Duodenal mucosa (tissue), 2 donors: ENCODE data around the gene CFTR.

Source experiments
- H3K27ac ChIP-seq: one replicate; pipeline ENCODE4 v1.7.0; 2013; ENCODE audit warnings: low read depth, low read length
- H3K27me3 ChIP-seq, 2 donors: one replicate each; pipeline ENCODE4 v1.7.0; 2013; ENCODE audit warnings: low read length in 2 of 2, control low read depth in 1 of 2; ENCODE audit not compliant: insufficient read depth in 2 of 2, control insufficient read depth in 1 of 2
- H3K36me3 ChIP-seq, 2 donors: one replicate each; pipeline ENCODE4 v1.7.0; 2013; ENCODE audit warnings: low read length in 2 of 2, control low read depth in 1 of 2; ENCODE audit not compliant: insufficient read depth in 2 of 2, control insufficient read depth in 1 of 2
- H3K4me1 ChIP-seq, 2 donors: one replicate each; pipeline ENCODE4 v1.7.0; 2013; ENCODE audit warnings: low read length in 2 of 2, control low read depth in 1 of 2; ENCODE audit not compliant: insufficient read depth in 2 of 2, control insufficient read depth in 1 of 2
- H3K4me3 ChIP-seq, 2 donors: one replicate each; pipeline ENCODE4 v1.7.0; 2013; ENCODE audit warnings: low read length in 2 of 2, low read depth in 1 of 2
- H3K9ac ChIP-seq, 2 donors: one replicate each; pipeline ENCODE4 v1.7.0; 2013; ENCODE audit warnings: low read length in 2 of 2, low read depth in 1 of 2
- H3K9me3 ChIP-seq, 2 donors: one replicate each; pipeline ENCODE4 v1.7.0; 2013; ENCODE audit warnings: low read length in 2 of 2, control low read depth in 1 of 2; ENCODE audit not compliant: control insufficient read depth in 1 of 2

The CFTR gene

GRCh38 chr7:117470777-117471176 lies 9.0 kb upstream of the CFTR start:
- Histone ChIP-seq H3K27ac (no peak overlapping the region), H3K9ac (no peak overlapping the region), H3K27me3 (no peaks in the 10 kb centered on the region), H3K4me3 (peak overlapping the region in 1 of 2 donors; percentile 0), H3K9me3 (no peaks in the 10 kb centered on the region), H3K4me1 (peaks cover 4 to 5% of the 10 kb centered on the region in 2 donors), H3K36me3 (no peaks in the 10 kb centered on the region)

- Histone ChIP-seq H3K4me3 (no peak overlapping the region), H3K9ac (no peak overlapping the region), H3K36me3 (no peaks in the 10 kb centered on the region), H3K27ac (no peak overlapping the region), H3K9me3 (no peaks in the 10 kb centered on the region), H3K4me1 (peaks cover 5 to 9% of the 10 kb centered on the region in 2 donors), H3K27me3 (no peaks in the 10 kb centered on the region)
Observed at GRCh38 chr7:117472335-117472734, 7.5 kb upstream of the CFTR start.

GRCh38 chr7:117476557-117477215 lies 3.1 kb upstream of the CFTR start:
- H3K36me3 ChIP-seq, result no peaks in the 10 kb centered on the region
- H3K9me3 ChIP-seq, result no peaks in the 10 kb centered on the region
- H3K9ac ChIP-seq, result no peak overlapping the region
- H3K27ac ChIP-seq, result no peak overlapping the region
- peaks cover 0 to 5% of the 10 kb centered on the region in 2 donors for H3K4me1 ChIP-seq
- no peaks in the 10 kb centered on the region for H3K27me3 ChIP-seq
- H3K4me3 ChIP-seq, result no peak overlapping the region

- H3K4me1 ChIP-seq, result peaks cover 0 to 5% of the 10 kb centered on the region in 2 donors
- H3K9me3 ChIP-seq, result no peaks in the 10 kb centered on the region
- H3K27ac ChIP-seq, result peak overlapping the region; percentile 39
- H3K36me3 ChIP-seq, result no peaks in the 10 kb centered on the region
- H3K27me3 ChIP-seq, result no peaks in the 10 kb centered on the region
- H3K4me3 ChIP-seq, result peak overlapping the region; percentile 75 to 77
- H3K9ac ChIP-seq, result peak overlapping the region; percentile 61 to 74
Observed at GRCh38 chr7:117478836-117479224, 995 bp upstream of the CFTR start.

GRCh38 chr7:117480055-117480362 lies 184 bp downstream of the CFTR start:
- peak overlapping the region; percentile 75 to 77 for H3K4me3 ChIP-seq
- peaks cover 0 to 13% of the 10 kb centered on the region in 2 donors for H3K4me1 ChIP-seq
- H3K36me3 ChIP-seq, result no peaks in the 10 kb centered on the region
- H3K27ac ChIP-seq, result peak overlapping the region; percentile 22
- no peaks in the 10 kb centered on the region for H3K9me3 ChIP-seq
- H3K27me3 ChIP-seq, result no peaks in the 10 kb centered on the region
- H3K9ac ChIP-seq, result peak overlapping the region; percentile 64 to 74

GRCh38 chr7:117480978-117481377 lies 1.2 kb downstream of the CFTR start:
- no peak overlapping the region for H3K27ac ChIP-seq

GRCh38 chr7:117485118-117485620 lies 5.3 kb downstream of the CFTR start:
- Histone ChIP-seq H3K27me3 (no peaks in the 10 kb centered on the region), H3K4me3 (no peak overlapping the region), H3K27ac (no peak overlapping the region), H3K9ac (no peak overlapping the region), H3K4me1 (peaks cover 16 to 47% of the 10 kb centered on the region in 2 donors), H3K36me3 (no peaks in the 10 kb centered on the region), H3K9me3 (no peaks in the 10 kb centered on the region)

More at GRCh38 chr7:117480978-117481377, 1.2 kb downstream of the CFTR start:
- Histone ChIP-seq H3K27me3 (no peaks in the 10 kb centered on the region), H3K4me3 (peak overlapping the region; percentile 75 to 77), H3K9ac (peak overlapping the region; percentile 39 to 74), H3K9me3 (no peaks in the 10 kb centered on the region), H3K36me3 (no peaks in the 10 kb centered on the region), H3K4me1 (peaks cover 4 to 20% of the 10 kb centered on the region in 2 donors)

- no peaks in the 10 kb centered on the region for H3K9me3 ChIP-seq
Observed at GRCh38 chr7:117489016-117489415, 9.2 kb downstream of the CFTR start.

GRCh38 chr7:117489430-117489829 lies 9.6 kb downstream of the CFTR start:
- H3K4me3 ChIP-seq, result no peak overlapping the region
- H3K36me3 ChIP-seq, result no peaks in the 10 kb centered on the region
- peak overlapping the region in 1 of 2 donors; percentile 14 for H3K9ac ChIP-seq
- H3K9me3 ChIP-seq, result no peaks in the 10 kb centered on the region
- no peaks in the 10 kb centered on the region for H3K27me3 ChIP-seq
- H3K4me1 ChIP-seq, result peaks cover 16 to 41% of the 10 kb centered on the region in 2 donors
- H3K27ac ChIP-seq, result no peak overlapping the region

More at GRCh38 chr7:117489016-117489415, 9.2 kb downstream of the CFTR start:
- Histone ChIP-seq H3K4me3 (no peak overlapping the region), H3K36me3 (no peaks in the 10 kb centered on the region), H3K4me1 (peaks cover 16 to 44% of the 10 kb centered on the region in 2 donors), H3K27ac (no peak overlapping the region), H3K9ac (no peak overlapping the region), H3K27me3 (no peaks in the 10 kb centered on the region)

GRCh38 chr7:117489911-117490310 lies 10.1 kb downstream of the CFTR start:
- Histone ChIP-seq H3K36me3 (no peaks in the 10 kb centered on the region), H3K4me3 (no peak overlapping the region), H3K9me3 (no peaks in the 10 kb centered on the region), H3K4me1 (peaks cover 16 to 39% of the 10 kb centered on the region in 2 donors), H3K9ac (no peak overlapping the region), H3K27ac (no peak overlapping the region), H3K27me3 (no peaks in the 10 kb centered on the region)
